Measurements from ENCODE around the gene ITSN2.
A peak's percentile ranks its signal among the peaks of the same experiment; 100 is the strongest.

Gene ITSN2

GRCh38 chr2:24374301-24374700, 14.0 kb upstream of the ITSN2 start:
- Histone ChIP-seq H3K18ac (ENCODE audit: low read length) (no peak overlapping the region), H3K9ac (ENCODE audit: low read length) (no peak overlapping the region), H4K8ac (ENCODE audit: low read depth, low read length) (no peak overlapping the region), H3K4me1 (ENCODE audit: control insufficient read depth, low read depth, low read length) (no peaks in the 10 kb centered on the region), H3K4ac (ENCODE audit: low read depth, low read length) (no peak overlapping the region), H3K79me1 (ENCODE audit: low read length) (no peaks in the 10 kb centered on the region), H3K27ac (ENCODE audit: low read depth, low read length) (no peak overlapping the region), H2BK15ac (replicated peaks; ENCODE audit: low read depth) (no peak overlapping the region), H2BK120ac (ENCODE audit: low read depth, low read length) (no peak overlapping the region), H3K36me3 (ENCODE audit: control insufficient read depth, insufficient read depth, low read length) (no peaks in the 10 kb centered on the region), H3K23ac (ENCODE audit: low read length) (no peak overlapping the region), H2BK5ac (ENCODE audit: low read length) (no peak overlapping the region), H3K27me3 (ENCODE audit: insufficient read depth, low read length, poor library complexity) (no peaks in the 10 kb centered on the region), H2AK5ac (ENCODE audit: low read length) (no peak overlapping the region), H3K79me2 (ENCODE audit: control insufficient read depth, insufficient read depth, low read length) (no peaks in the 10 kb centered on the region), H3K56ac (ENCODE audit: low read length) (no peak overlapping the region), H3K4me3 (ENCODE audit: low read length) (no peak overlapping the region), H3K4me2 (ENCODE audit: low read length) (no peak overlapping the region), H4K5ac (ENCODE audit: low read length) (no peak overlapping the region)
- DNase-seq, result no peak
- no CpG with 5 or more reads among the region's 4 CpGs for WGBS (ENCODE audit: extremely low coverage, insufficient coverage, low lambda C conversion rate)

GRCh38 chr2:24372033-24372432, 11.7 kb upstream of the ITSN2 start:
- Histone ChIP-seq H3K18ac (ENCODE audit: low read length) (no peak overlapping the region), H4K5ac (ENCODE audit: low read length) (no peak overlapping the region), H3K4me1 (ENCODE audit: control insufficient read depth, low read depth, low read length) (no peaks in the 10 kb centered on the region), H3K23ac (ENCODE audit: low read length) (no peak overlapping the region), H3K56ac (ENCODE audit: low read length) (no peak overlapping the region), H3K79me2 (ENCODE audit: control insufficient read depth, insufficient read depth, low read length) (no peaks in the 10 kb centered on the region), H2BK120ac (ENCODE audit: low read depth, low read length) (no peak overlapping the region), H4K8ac (ENCODE audit: low read depth, low read length) (no peak overlapping the region), H3K9ac (ENCODE audit: low read length) (no peak overlapping the region), H3K36me3 (ENCODE audit: control insufficient read depth, insufficient read depth, low read length) (no peaks in the 10 kb centered on the region), H3K4me3 (ENCODE audit: low read length) (no peak overlapping the region), H2BK5ac (ENCODE audit: low read length) (no peak overlapping the region), H2AK5ac (ENCODE audit: low read length) (no peak overlapping the region), H3K27me3 (ENCODE audit: insufficient read depth, low read length, poor library complexity) (no peaks in the 10 kb centered on the region), H3K27ac (ENCODE audit: low read depth, low read length) (no peak overlapping the region), H3K4me2 (ENCODE audit: low read length) (no peak overlapping the region), H2BK15ac (replicated peaks; ENCODE audit: low read depth) (no peak overlapping the region), H3K4ac (ENCODE audit: low read depth, low read length) (no peak overlapping the region), H3K79me1 (ENCODE audit: low read length) (no peaks in the 10 kb centered on the region)
- WGBS (ENCODE audit: extremely low coverage, insufficient coverage, low lambda C conversion rate), result no CpG with 5 or more reads among the region's 7 CpGs
- DNase-seq, result no peak

- no peak for DNase-seq
- H4K5ac ChIP-seq (ENCODE audit: low read length), result no peak overlapping the region
- H3K4me2 ChIP-seq (ENCODE audit: low read length), result no peak overlapping the region
- no peak overlapping the region for H3K18ac ChIP-seq (ENCODE audit: low read length)
- peaks cover 2% of the 10 kb centered on the region for H3K4me1 ChIP-seq (ENCODE audit: control insufficient read depth, low read depth, low read length)
- no peak overlapping the region for H2BK120ac ChIP-seq (ENCODE audit: low read depth, low read length)
- WGBS (ENCODE audit: extremely low coverage, insufficient coverage, low lambda C conversion rate), result no CpG with 5 or more reads among the region's 5 CpGs
- no peak overlapping the region for H3K27ac ChIP-seq (ENCODE audit: low read depth, low read length)
- no peak overlapping the region for H2BK15ac ChIP-seq (replicated peaks; ENCODE audit: low read depth)
- H3K27me3 ChIP-seq (ENCODE audit: insufficient read depth, low read length, poor library complexity), result no peaks in the 10 kb centered on the region
- H3K23ac ChIP-seq (ENCODE audit: low read length), result no peak overlapping the region
- H2AK5ac ChIP-seq (ENCODE audit: low read length), result no peak overlapping the region
- H3K56ac ChIP-seq (ENCODE audit: low read length), result no peak overlapping the region
- no peak overlapping the region for H4K8ac ChIP-seq (ENCODE audit: low read depth, low read length)
- H3K79me1 ChIP-seq (ENCODE audit: low read length), result no peaks in the 10 kb centered on the region
- no peaks in the 10 kb centered on the region for H3K79me2 ChIP-seq (ENCODE audit: control insufficient read depth, insufficient read depth, low read length)
- no peak overlapping the region for H3K9ac ChIP-seq (ENCODE audit: low read length)
- no peak overlapping the region for H2BK5ac ChIP-seq (ENCODE audit: low read length)
- no peaks in the 10 kb centered on the region for H3K36me3 ChIP-seq (ENCODE audit: control insufficient read depth, insufficient read depth, low read length)
- no peak overlapping the region for H3K4ac ChIP-seq (ENCODE audit: low read depth, low read length)
- no peak overlapping the region for H3K4me3 ChIP-seq (ENCODE audit: low read length)
Measured at GRCh38 chr2:24365826-24366225, 5.5 kb upstream of the ITSN2 start.

GRCh38 chr2:24365051-24365450, 4.7 kb upstream of the ITSN2 start:
- Histone ChIP-seq H3K4me1 (ENCODE audit: control insufficient read depth, low read depth, low read length) (peaks cover 2% of the 10 kb centered on the region), H3K27ac (ENCODE audit: low read depth, low read length) (no peak overlapping the region), H3K4ac (ENCODE audit: low read depth, low read length) (no peak overlapping the region), H3K36me3 (ENCODE audit: control insufficient read depth, insufficient read depth, low read length) (no peaks in the 10 kb centered on the region), H2BK15ac (replicated peaks; ENCODE audit: low read depth) (no peak overlapping the region), H3K27me3 (ENCODE audit: insufficient read depth, low read length, poor library complexity) (no peaks in the 10 kb centered on the region), H3K23ac (ENCODE audit: low read length) (no peak overlapping the region), H3K9ac (ENCODE audit: low read length) (no peak overlapping the region), H3K56ac (ENCODE audit: low read length) (no peak overlapping the region), H3K79me2 (ENCODE audit: control insufficient read depth, insufficient read depth, low read length) (no peaks in the 10 kb centered on the region), H2BK5ac (ENCODE audit: low read length) (no peak overlapping the region), H4K5ac (ENCODE audit: low read length) (no peak overlapping the region), H3K4me3 (ENCODE audit: low read length) (no peak overlapping the region), H3K4me2 (ENCODE audit: low read length) (no peak overlapping the region), H2AK5ac (ENCODE audit: low read length) (no peak overlapping the region), H3K18ac (ENCODE audit: low read length) (no peak overlapping the region), H4K8ac (ENCODE audit: low read depth, low read length) (no peak overlapping the region), H2BK120ac (ENCODE audit: low read depth, low read length) (no peak overlapping the region), H3K79me1 (ENCODE audit: low read length) (no peaks in the 10 kb centered on the region)
- no peak for DNase-seq
- WGBS (ENCODE audit: extremely low coverage, insufficient coverage, low lambda C conversion rate), result no CpG with 5 or more reads among the region's 7 CpGs

- Histone ChIP-seq H3K27me3 (ENCODE audit: insufficient read depth, low read length, poor library complexity) (no peaks in the 10 kb centered on the region), H3K79me1 (ENCODE audit: low read length) (no peaks in the 10 kb centered on the region), H3K4me2 (ENCODE audit: low read length) (no peak overlapping the region), H3K27ac (ENCODE audit: low read depth, low read length) (no peak overlapping the region), H3K4me1 (ENCODE audit: control insufficient read depth, low read depth, low read length) (peaks cover 2% of the 10 kb centered on the region), H3K18ac (ENCODE audit: low read length) (no peak overlapping the region), H2BK120ac (ENCODE audit: low read depth, low read length) (no peak overlapping the region), H3K36me3 (ENCODE audit: control insufficient read depth, insufficient read depth, low read length) (no peaks in the 10 kb centered on the region), H3K23ac (ENCODE audit: low read length) (no peak overlapping the region), H4K5ac (ENCODE audit: low read length) (no peak overlapping the region), H2AK5ac (ENCODE audit: low read length) (no peak overlapping the region), H3K4ac (ENCODE audit: low read depth, low read length) (no peak overlapping the region), H2BK5ac (ENCODE audit: low read length) (no peak overlapping the region), H3K79me2 (ENCODE audit: control insufficient read depth, insufficient read depth, low read length) (no peaks in the 10 kb centered on the region), H2BK15ac (replicated peaks; ENCODE audit: low read depth) (no peak overlapping the region), H3K56ac (ENCODE audit: low read length) (no peak overlapping the region), H3K9ac (ENCODE audit: low read length) (no peak overlapping the region), H4K8ac (ENCODE audit: low read depth, low read length) (no peak overlapping the region), H3K4me3 (ENCODE audit: low read length) (no peak overlapping the region)
- DNase-seq, result no peak
- no CpG with 5 or more reads among the region's 2 CpGs for WGBS (ENCODE audit: extremely low coverage, insufficient coverage, low lambda C conversion rate)
Measured at GRCh38 chr2:24363301-24363700, 3.0 kb upstream of the ITSN2 start.

GRCh38 chr2:24362253-24362652, 1.9 kb upstream of the ITSN2 start:
- H3K4me3 ChIP-seq (ENCODE audit: low read length), result no peak overlapping the region
- peak; percentile 24 for DNase-seq
- no peak overlapping the region for H4K5ac ChIP-seq (ENCODE audit: low read length)
- no peak overlapping the region for H3K23ac ChIP-seq (ENCODE audit: low read length)
- no peak overlapping the region for H3K9ac ChIP-seq (ENCODE audit: low read length)
- H3K4me2 ChIP-seq (ENCODE audit: low read length), result no peak overlapping the region
- H4K8ac ChIP-seq (ENCODE audit: low read depth, low read length), result peak overlapping the region; percentile 13
- H3K18ac ChIP-seq (ENCODE audit: low read length), result no peak overlapping the region
- no peak overlapping the region for H3K56ac ChIP-seq (ENCODE audit: low read length)
- no peaks in the 10 kb centered on the region for H3K79me1 ChIP-seq (ENCODE audit: low read length)
- H2BK5ac ChIP-seq (ENCODE audit: low read length), result no peak overlapping the region
- no CpG with 5 or more reads among the region's 4 CpGs for WGBS (ENCODE audit: extremely low coverage, insufficient coverage, low lambda C conversion rate)
- H3K27me3 ChIP-seq (ENCODE audit: insufficient read depth, low read length, poor library complexity), result no peaks in the 10 kb centered on the region
- no peak overlapping the region for H2AK5ac ChIP-seq (ENCODE audit: low read length)
- no peak overlapping the region for H2BK15ac ChIP-seq (replicated peaks; ENCODE audit: low read depth)
- no peaks in the 10 kb centered on the region for H3K36me3 ChIP-seq (ENCODE audit: control insufficient read depth, insufficient read depth, low read length)
- no peak overlapping the region for H2BK120ac ChIP-seq (ENCODE audit: low read depth, low read length)
- H3K4ac ChIP-seq (ENCODE audit: low read depth, low read length), result no peak overlapping the region
- no peak overlapping the region for H3K27ac ChIP-seq (ENCODE audit: low read depth, low read length)
- peaks cover 2% of the 10 kb centered on the region for H3K4me1 ChIP-seq (ENCODE audit: control insufficient read depth, low read depth, low read length)
- H3K79me2 ChIP-seq (ENCODE audit: control insufficient read depth, insufficient read depth, low read length), result no peaks in the 10 kb centered on the region

Data from mesendoderm (in vitro differentiated cells).